ENCODE measurements around the gene SF3B3.

DNA sequence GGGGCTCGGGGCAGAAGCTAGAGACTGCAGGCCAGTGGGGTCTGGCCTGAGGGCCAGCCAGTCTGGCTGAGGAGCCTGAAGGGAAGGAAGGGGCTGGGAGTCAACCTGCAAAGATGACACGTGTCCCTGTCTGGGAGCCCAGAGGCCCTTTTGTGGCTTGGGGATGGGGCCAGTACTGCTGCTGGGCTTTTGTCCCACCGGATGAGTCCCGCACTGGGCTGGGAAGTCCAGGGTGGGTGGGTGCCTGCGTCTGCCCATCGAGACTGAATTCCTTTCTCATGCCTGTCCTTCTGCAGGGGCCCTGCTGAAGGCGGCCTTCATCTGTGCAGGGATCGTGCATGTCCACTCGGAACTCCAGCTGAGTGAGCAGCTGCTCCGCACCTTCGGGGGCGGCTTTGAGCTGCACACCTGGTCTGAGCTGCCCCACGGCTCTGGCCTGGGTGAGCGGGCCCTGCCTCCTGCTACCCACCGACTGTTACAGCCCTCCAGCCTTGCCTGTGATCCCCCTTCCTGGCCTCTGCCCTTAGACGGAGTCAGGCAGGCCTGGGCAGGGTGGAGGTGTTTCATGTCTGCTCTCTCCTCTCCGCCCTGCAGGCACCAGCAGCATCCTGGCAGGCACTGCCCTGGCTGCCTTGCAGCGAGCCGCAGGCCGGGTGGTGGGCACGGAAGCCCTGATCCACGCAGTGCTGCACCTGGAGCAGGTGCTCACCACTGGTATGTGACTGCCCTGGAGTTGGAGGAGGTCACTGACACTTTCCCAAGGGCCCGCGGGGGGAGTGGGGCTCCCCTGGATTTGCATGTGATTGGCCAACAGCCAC lies 48.4 kb upstream of the SF3B3 start:
- TF ChIP-seq POLR2AphosphoS5 (IDR thresholded peaks at IDR 0.05; ENCODE audit: low read depth, low read length) = no peak
- no peak for TF ChIP-seq POLR2A (IDR thresholded peaks at IDR 0.05; ENCODE audit: low read depth, low read length)
